Mammary epithelial cell (primary cell): Measurements from ENCODE around the gene RBM3.

Source experiments
- CTCF ChIP-seq, 2 donors: IDR thresholded peaks in 1 of 2; conservative IDR thresholded peaks in 1 of 2; 2 replicates each; pipeline ENCODE4 v1.5.1; 2011 to 2012; ENCODE audit warnings: inconsistent platforms in 2 of 2, low read length in 2 of 2, mild to moderate bottlenecking in 2 of 2, control low read depth in 1 of 2, low read depth in 1 of 2; ENCODE audit not compliant: insufficient read depth in 1 of 2; ENCODE audit errors: extremely low read depth in 1 of 2
- EZH2 ChIP-seq: IDR thresholded peaks from 2 replicates; pipeline ENCODE4 v1.6.1; 2012; ENCODE audit warnings: low read length, inconsistent platforms, borderline replicate concordance

GRCh38 chrX:48595929-48596328 lies 21.6 kb downstream of the RBM3 start:
- TF ChIP-seq CTCF (conservative IDR thresholded peaks at IDR 0.05 in 1 of 2, IDR thresholded peaks at IDR 0.05 in 1 of 2; ENCODE audit: extremely low read depth in 1 of 2, insufficient read depth in 1 of 2, low read depth in 1 of 2, low read length in 2 of 2), result no peak
- TF ChIP-seq EZH2, result no peak
